ENCODE data around the gene GIGYF2.
"Not testable (repeated sequence)": the region's sequence is repeated elsewhere in the genome, so short reads cannot be mapped to it uniquely, and the experiment has no call there.

The GIGYF2 gene

DNA sequence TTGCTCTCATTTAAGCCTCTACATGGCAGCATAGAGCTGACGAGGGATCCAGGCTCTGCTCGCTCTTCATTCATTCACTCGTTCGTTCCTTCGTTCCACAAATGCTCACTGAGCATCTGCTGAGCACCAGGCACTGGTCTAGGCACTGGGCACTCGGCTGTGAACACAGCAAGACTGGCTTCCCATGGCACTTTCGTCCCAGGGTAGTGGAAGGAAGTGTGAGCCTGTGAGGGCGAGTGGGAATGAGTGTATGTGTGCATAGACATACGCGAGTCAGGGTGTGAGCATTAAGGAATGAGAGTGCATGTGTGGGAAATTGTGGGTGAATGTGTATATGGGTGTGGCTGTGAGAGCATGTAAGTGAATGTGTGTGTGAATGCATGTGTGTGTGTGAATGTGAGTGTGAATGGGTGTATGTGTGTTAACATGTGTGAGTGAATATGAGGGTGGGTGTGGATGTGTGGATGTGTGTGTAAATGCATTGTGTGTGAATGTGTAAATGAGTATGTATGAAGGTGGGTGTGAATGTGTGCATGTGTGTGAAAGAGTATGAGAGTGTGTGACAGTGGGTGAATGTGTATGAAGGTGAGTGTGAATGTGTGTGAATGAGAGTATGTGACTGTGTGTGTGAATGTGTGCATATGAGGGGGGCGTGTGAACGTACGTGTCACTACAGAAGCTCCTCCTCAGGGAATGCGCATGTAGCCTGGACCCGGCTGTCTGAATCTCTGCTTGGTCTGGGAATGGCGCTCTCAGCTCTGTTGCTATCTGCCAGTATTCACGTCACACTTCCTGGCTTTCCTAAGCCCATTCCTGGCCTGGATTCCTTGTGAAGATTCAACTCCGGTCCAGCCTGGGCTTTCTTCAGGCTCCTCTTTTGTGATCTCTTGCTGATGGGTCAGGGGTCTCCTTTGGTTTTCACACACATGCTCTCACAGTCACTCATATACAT, 201.7 kb downstream of the GIGYF2 start:
- DNase-seq = no peak

DNA sequence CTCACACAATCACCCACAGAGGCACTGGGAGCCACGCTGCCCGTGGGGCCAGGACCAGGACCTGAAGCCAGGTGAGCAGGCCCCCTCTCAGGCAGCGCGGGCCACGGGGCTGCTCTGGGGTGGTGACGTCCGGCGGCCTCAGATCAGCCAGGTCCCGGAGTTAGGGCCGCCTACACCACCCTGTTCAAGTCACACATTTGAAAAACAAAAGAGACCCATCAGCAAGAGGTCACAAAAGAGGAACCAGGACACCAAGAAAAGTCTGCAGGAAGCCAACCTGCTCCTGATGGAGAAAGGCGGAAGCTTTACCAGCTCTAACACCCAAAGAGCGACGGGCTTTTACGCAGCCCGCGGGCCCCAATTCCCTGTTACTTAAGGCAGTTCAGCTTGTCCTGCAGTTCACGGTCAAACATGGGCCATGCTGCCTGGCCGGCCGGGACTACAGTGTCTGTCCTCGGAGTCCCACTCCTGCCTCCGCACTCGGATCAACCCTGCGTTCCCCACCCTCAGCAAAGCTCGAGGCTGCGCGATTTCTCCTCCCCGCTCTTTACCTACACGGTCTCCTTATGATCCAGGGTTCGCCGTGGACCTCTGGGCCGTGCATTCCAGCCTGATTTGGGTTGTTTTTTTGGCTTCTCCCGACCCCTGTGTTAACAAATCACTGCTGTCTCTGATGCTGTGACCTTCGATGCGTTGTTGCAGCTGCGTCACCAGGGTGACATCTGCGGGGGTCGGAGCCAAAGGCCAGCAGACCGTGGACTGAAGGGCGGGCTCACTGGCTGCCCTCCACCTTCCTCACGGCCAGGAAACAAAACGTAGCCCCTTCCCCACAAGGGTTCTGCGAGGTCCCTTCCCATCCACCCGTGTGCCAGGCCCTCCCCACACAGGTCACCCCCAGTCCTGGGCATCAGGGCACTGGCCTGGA, 203.9 kb downstream of the GIGYF2 start:
- DNase-seq = no peak

DNA sequence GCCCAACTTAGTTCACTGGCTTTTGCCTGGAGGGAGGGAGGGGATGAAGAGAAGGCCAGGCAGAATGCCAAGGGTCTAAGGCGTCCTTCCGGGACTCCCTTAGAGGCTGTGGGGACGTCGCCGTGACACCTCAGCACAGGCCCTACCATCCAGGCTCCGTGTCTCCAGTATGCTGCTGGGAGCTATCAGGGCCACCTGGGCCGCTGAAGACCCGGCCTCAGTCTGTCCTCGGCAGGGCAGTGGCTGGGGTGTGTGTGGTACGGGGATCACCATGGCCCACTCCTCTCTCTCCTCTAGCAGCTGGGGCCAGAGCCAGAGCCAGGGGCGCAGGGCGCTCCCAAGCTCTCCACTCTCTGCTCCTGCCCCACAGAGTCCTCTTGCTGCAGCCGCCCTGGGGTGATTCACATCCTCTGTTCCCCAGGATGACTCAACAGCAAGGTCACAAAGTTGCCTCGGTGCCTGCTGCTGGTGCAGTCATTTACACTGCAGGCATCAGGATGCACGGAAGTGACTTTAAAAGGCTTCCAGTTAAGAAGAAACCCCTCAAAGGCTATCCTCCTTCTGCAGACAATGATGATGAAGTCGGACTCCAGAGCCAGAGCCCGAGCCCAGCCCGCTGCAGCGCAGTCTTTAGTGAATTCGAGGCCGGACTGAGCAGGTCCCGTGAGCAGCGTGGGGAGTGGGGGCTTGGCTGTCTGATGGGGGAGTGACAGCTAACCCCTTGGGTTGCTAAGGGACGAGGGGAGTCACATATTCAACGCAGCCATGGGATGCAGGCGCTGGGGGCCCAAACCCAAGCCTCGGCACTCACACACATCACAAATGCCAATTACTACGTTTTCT, 204.8 kb downstream of the GIGYF2 start:
- DNase-seq = no peak

DNA sequence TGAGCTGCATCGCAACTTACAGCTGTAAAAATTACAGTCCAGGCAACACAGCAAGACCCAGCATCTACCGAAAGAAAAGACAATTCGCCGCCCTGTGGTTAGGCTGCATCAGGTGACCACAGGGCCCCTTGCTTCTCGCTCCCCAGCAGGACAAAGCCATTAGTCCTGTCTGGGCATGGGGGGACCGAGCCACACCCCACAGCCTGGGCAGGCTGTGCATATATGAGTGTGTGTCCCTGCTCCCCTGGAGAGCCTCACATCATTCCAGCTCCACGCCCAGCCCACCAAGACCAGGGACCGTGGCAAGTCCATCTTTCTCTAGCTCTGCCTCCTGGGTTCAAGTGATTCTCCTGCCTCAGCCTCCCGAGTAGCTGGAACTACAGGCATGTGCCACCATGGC, 206.9 kb downstream of the GIGYF2 start:
- no peak for DNase-seq

DNA sequence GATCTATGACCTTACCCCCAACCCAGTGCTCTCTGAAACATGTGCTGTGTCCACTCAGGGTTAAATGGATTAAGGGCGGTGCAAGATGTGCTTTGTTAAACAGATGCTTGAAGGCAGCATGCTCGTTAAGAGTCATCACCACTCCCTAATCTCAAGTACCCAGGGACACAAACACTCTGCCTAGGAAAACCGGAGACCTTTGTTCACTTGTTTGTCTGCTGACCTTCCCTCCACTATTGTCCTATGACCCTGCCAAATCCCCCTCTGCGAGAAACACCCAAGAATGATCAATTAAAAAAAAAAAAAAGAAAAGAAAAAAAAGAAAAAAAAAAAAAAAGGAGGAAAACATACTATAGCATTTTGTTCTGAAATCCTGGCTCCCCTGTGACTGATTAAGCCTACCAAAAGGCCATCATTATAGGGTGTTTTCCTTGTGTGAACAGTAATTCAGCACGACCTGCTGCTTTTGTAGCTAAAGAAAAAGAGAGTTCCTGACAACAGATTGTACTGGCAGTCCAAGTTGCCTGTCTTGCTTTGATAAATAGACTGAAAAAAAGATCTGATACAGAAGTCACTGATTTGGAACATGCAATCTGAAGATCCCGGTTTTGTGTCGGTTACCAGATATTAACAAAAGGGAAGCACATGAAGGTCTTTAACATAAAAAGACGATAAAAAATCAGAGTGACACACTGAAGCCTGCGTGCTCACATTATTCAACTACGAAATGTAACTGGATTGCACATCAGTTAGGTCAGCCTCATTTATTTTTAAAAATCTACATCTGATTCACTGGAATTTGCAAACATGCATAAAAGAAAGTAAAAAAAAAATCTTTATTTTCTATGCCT, 210.0 kb downstream of the GIGYF2 start:
- DNase-seq = not testable (repeated sequence)

DNA sequence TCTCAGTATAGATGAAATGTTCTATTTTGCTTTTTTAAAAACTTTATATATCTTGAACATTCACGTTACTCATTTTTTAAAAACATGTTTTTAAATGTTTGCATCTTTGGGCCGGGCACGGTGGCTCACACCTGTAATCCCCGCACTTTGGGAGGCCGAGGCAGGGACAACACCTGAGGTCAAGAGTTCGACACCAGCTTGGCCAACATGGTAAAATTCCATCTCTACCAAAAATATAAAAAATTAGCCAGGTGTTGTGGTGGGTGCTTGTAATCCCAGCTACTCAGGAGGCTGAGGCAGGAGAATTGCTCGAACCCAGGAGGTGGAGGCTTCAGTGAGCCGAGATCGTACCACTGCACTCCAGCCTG, 210.6 kb downstream of the GIGYF2 start:
- DNase-seq = not testable (repeated sequence)

DNA sequence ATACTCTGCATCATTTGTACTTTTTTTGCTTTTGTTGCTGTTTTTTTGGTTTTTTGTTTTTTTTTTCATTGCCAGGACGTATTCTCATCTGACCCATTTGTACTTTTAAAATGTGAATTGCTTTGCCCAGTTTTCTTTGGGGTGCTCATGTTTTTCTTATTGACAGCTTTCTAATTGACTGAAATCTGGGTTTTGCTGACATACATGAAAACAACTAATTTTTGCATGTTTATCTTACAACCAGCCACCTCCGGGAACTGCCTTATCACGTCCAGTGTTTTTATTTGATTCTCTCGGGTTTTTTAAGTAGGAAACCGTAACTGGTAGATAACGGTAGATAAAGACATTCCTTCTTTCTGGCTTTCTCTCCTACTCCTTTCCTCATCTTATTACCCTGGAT, 211.6 kb downstream of the GIGYF2 start:
- no peak for DNase-seq

Data from CD4-positive, alpha-beta T cell treated with Interleukin-21 for 1 hour (primary cell).